Mesendoderm (in vitro differentiated cells): Measurements from ENCODE around the gene RHOBTB3.

Experiments used
- DNase-seq: peaks from one replicate; pipeline ENCODE4 v3.0.0; 2013
- H2AK5ac ChIP-seq: 2 replicates; pipeline ENCODE4 v1.6.1; 2013; ENCODE audit warnings: low read length, inconsistent platforms
- H2BK120ac ChIP-seq: 2 replicates; pipeline ENCODE4 v1.6.1; 2013; ENCODE audit warnings: low read depth, mild to moderate bottlenecking, low read length, moderate library complexity, mixed read lengths
- H2BK15ac ChIP-seq: replicated peaks from 2 replicates; pipeline ENCODE4 v1.6.1; 2013; ENCODE audit warnings: low read depth, mild to moderate bottlenecking, moderate library complexity
- H2BK5ac ChIP-seq: 2 replicates; pipeline ENCODE4 v1.6.1; 2013; ENCODE audit warnings: low read length, inconsistent platforms
- H3K18ac ChIP-seq: 2 replicates; pipeline ENCODE4 v1.6.1; 2013; ENCODE audit warnings: mild to moderate bottlenecking, low read length, mixed read lengths
- H3K23ac ChIP-seq: one replicate; pipeline ENCODE4 v1.6.1; 2013; ENCODE audit warnings: low read length
- H3K27ac ChIP-seq: 2 replicates; pipeline ENCODE4 v1.5.1; 2013; ENCODE audit warnings: low read depth, mild to moderate bottlenecking, inconsistent platforms, low read length, moderate library complexity
- H3K27me3 ChIP-seq: 2 replicates; pipeline ENCODE4 v1.6.1; 2013; ENCODE audit warnings: low read length, control low read depth, mild to moderate bottlenecking, inconsistent platforms; ENCODE audit not compliant: insufficient read depth, poor library complexity
- H3K36me3 ChIP-seq: 2 replicates; pipeline ENCODE4 v1.6.1; 2013; ENCODE audit warnings: low read length, inconsistent platforms; ENCODE audit not compliant: control insufficient read depth, insufficient read depth
- H3K4ac ChIP-seq: one replicate; pipeline ENCODE4 v1.6.1; 2013; ENCODE audit warnings: low read depth, mild to moderate bottlenecking, low read length, moderate library complexity
- H3K4me1 ChIP-seq: 2 replicates; pipeline ENCODE4 v1.6.1; 2013; ENCODE audit warnings: low read depth, low read length, inconsistent platforms; ENCODE audit not compliant: control insufficient read depth
- H3K4me2 ChIP-seq: 2 replicates; pipeline ENCODE4 v1.6.1; 2013; ENCODE audit warnings: low read length
- H3K4me3 ChIP-seq: 2 replicates; pipeline ENCODE4 v1.5.1; 2013; ENCODE audit warnings: mild to moderate bottlenecking, low read length
- H3K56ac ChIP-seq: one replicate; pipeline ENCODE4 v1.6.1; 2013; ENCODE audit warnings: low read length
- H3K79me1 ChIP-seq: 2 replicates; pipeline ENCODE4 v1.6.1; 2013; ENCODE audit warnings: low read length, inconsistent platforms
- H3K79me2 ChIP-seq: 2 replicates; pipeline ENCODE4 v1.6.1; 2013; ENCODE audit warnings: mild to moderate bottlenecking, low read length; ENCODE audit not compliant: control insufficient read depth, insufficient read depth
- H3K9ac ChIP-seq: 2 replicates; pipeline ENCODE4 v1.6.1; 2013; ENCODE audit warnings: low read length, inconsistent platforms
- H4K5ac ChIP-seq: one replicate; pipeline ENCODE4 v1.6.1; 2013; ENCODE audit warnings: low read length
- H4K8ac ChIP-seq: one replicate; pipeline ENCODE4 v1.6.1; 2013; ENCODE audit warnings: low read depth, mild to moderate bottlenecking, control low read depth, low read length, moderate library complexity
- WGBS: extraction: QIAGEN DNeasy Blood & Tissue Kit; methylation state at CpG from one replicate; pipeline ENCODE4 v1.1.7; 2013; ENCODE audit warnings: low lambda C conversion rate, missing lambda C conversion rate; ENCODE audit not compliant: insufficient coverage; ENCODE audit errors: extremely low coverage; 5-methylcytosine and 5-hydroxymethylcytosine counted together

The RHOBTB3 gene

DNA sequence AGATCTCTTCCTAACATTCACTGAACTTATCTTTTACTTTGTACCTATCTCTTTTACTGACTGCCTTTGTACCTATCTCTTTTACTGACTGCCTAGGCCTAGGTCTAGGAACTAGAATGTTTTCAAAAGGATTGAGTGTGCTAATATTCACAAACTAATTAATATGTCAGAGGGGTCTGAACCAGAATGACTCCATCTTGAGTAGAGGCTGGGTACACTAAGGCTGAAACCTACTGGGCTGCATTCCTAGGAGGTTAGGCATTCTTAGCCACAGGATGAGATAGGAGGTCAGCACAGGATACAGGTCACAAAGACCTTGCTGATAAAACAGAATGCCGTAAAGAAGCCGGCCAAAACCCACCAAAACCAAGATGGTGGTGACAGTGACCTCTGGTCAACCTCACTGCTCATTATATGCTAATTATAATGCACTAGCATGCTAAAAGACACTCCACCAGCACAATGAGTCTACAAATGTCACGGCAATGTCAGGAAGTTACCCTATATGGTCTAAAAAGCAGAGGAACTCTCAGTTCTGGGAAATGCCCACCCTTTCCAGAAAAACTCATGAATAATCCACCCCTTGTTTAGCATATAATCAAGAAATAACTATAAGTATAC lies 2.5 kb upstream of the RHOBTB3 start:
- peaks cover 13% of the 10 kb centered on the region for H3K79me2 ChIP-seq
- no peak overlapping the region for H3K4me3 ChIP-seq
- no peak overlapping the region for H3K18ac ChIP-seq
- no peak overlapping the region for H3K27ac ChIP-seq
- H2BK15ac ChIP-seq, result peak overlapping the region; percentile 97
- no peak overlapping the region for H3K56ac ChIP-seq
- H3K9ac ChIP-seq, result no peak overlapping the region
- peak overlapping the region; percentile 1 for H2BK120ac ChIP-seq
- no peak overlapping the region for H2AK5ac ChIP-seq
- H3K4me1 ChIP-seq, result peaks cover 11% of the 10 kb centered on the region
- H3K23ac ChIP-seq, result no peak overlapping the region
- WGBS, result no CpG with 5 or more reads among the region's 3 CpGs
- H3K79me1 ChIP-seq, result peaks cover 5% of the 10 kb centered on the region
- peak; percentile 95 for DNase-seq
- H2BK5ac ChIP-seq, result no peak overlapping the region
- no peak overlapping the region for H4K5ac ChIP-seq
- no peaks in the 10 kb centered on the region for H3K27me3 ChIP-seq
- no peak overlapping the region for H4K8ac ChIP-seq
- H3K4ac ChIP-seq, result no peak overlapping the region
- H3K4me2 ChIP-seq, result no peak overlapping the region
- no peaks in the 10 kb centered on the region for H3K36me3 ChIP-seq

DNA sequence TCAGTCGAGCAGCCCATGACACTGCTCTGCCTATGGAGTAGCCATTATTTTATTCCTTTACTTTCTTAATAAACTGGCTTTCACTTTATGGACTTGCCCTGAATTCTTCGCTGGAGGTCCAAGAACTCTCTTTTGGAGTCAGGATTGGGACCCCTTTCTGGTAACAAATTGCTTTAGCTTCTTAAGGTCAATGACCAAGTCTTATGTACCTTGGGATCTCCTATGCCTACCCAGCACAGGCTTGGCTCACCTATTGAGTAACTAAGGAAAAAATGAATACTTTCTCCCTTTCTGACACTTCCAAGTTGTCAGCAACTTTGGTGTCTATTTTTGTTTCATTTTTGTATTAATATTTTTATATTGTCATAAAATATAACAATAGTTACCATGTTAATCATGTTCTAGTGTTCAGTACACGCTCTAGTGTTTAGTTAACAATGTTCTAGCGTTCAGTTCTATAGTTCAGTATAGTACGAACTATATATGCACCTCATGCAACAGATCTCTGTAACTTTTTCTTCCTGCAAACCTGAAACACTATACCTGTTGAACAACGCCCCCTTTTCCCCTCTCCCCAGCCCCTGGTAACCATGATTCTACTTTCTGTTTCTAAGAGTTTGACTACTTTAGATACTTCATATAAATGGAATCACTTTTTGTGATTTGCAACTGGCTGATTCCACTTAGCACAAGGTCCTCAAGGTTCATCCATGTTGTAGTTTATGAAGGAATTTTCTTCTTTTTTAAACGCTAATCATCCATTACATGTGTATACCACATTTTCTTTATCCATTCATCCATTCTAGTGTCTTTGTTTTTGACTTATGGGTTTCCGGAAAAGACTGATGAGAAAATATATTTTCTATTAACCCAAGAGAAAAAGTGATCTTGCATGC lies 1.8 kb upstream of the RHOBTB3 start:
- Histone ChIP-seq H3K18ac (peak overlapping the region; percentile 60), H3K79me2 (peaks cover 18% of the 10 kb centered on the region), H4K5ac (no peak overlapping the region), H3K36me3 (no peaks in the 10 kb centered on the region), H2BK120ac (peak overlapping the region; percentile 61), H3K4me3 (no peak overlapping the region), H3K27ac (no peak overlapping the region), H3K79me1 (peaks cover 6% of the 10 kb centered on the region), H2BK15ac (peak overlapping the region; percentile 85), H3K4me2 (no peak overlapping the region), H2AK5ac (no peak overlapping the region), H4K8ac (no peak overlapping the region), H3K4ac (no peak overlapping the region), H3K9ac (no peak overlapping the region), H3K27me3 (no peaks in the 10 kb centered on the region), H2BK5ac (no peak overlapping the region), H3K56ac (peak overlapping the region; percentile 4), H3K4me1 (peaks cover 11% of the 10 kb centered on the region), H3K23ac (no peak overlapping the region)
- WGBS, result no CpG with 5 or more reads among the region's 8 CpGs
- DNase-seq, result no peak

DNA sequence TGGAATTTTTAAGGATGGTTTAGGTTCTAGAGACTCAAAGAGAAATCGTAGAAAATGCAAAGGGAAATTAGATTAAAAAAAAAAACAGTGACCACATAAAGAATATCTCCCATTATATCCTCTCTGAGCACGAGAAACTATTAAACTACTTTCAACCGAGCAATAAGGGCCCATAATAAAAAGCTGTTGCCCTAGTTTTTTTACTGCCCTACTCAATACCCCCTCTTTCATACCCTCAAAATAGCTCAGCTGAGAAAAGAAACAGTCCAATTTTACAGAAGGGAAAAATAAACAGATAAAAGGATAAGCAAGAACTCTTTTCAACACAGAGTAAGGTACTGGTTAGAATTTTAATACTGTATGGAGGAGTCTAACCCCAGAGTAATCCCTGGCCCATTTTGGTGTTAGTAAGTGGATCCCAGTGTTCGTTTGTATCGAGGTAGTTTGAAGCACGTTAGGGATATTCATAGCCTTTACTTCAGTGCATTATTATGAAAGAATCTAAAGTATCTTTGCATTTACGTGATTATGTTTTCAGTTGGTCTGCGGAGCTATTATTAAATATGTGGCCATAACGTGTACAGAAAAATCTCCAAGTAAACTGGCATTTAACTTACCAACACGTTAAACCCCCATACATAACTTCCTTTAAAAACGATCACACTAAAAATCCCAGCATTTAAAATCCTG lies 980 bp upstream of the RHOBTB3 start:
- H3K4me2 ChIP-seq, result peak overlapping the region; percentile 2
- no peak overlapping the region for H3K23ac ChIP-seq
- no peak overlapping the region for H2BK15ac ChIP-seq
- no peak overlapping the region for H3K4me3 ChIP-seq
- H3K9ac ChIP-seq, result peak overlapping the region; percentile 87
- no peak overlapping the region for H2BK5ac ChIP-seq
- H2BK120ac ChIP-seq, result no peak overlapping the region
- H3K18ac ChIP-seq, result peak overlapping the region; percentile 39
- H2AK5ac ChIP-seq, result no peak overlapping the region
- H3K4ac ChIP-seq, result no peak overlapping the region
- peaks cover 1% of the 10 kb centered on the region for H3K36me3 ChIP-seq
- peaks cover 13% of the 10 kb centered on the region for H3K4me1 ChIP-seq
- peaks cover 21% of the 10 kb centered on the region for H3K79me2 ChIP-seq
- H3K27me3 ChIP-seq, result no peaks in the 10 kb centered on the region
- DNase-seq, result no peak
- no CpG with 5 or more reads among the region's 11 CpGs for WGBS
- H3K79me1 ChIP-seq, result peaks cover 9% of the 10 kb centered on the region
- H4K8ac ChIP-seq, result no peak overlapping the region
- no peak overlapping the region for H4K5ac ChIP-seq
- H3K27ac ChIP-seq, result peak overlapping the region; percentile 97
- H3K56ac ChIP-seq, result peak overlapping the region; percentile 95

DNA sequence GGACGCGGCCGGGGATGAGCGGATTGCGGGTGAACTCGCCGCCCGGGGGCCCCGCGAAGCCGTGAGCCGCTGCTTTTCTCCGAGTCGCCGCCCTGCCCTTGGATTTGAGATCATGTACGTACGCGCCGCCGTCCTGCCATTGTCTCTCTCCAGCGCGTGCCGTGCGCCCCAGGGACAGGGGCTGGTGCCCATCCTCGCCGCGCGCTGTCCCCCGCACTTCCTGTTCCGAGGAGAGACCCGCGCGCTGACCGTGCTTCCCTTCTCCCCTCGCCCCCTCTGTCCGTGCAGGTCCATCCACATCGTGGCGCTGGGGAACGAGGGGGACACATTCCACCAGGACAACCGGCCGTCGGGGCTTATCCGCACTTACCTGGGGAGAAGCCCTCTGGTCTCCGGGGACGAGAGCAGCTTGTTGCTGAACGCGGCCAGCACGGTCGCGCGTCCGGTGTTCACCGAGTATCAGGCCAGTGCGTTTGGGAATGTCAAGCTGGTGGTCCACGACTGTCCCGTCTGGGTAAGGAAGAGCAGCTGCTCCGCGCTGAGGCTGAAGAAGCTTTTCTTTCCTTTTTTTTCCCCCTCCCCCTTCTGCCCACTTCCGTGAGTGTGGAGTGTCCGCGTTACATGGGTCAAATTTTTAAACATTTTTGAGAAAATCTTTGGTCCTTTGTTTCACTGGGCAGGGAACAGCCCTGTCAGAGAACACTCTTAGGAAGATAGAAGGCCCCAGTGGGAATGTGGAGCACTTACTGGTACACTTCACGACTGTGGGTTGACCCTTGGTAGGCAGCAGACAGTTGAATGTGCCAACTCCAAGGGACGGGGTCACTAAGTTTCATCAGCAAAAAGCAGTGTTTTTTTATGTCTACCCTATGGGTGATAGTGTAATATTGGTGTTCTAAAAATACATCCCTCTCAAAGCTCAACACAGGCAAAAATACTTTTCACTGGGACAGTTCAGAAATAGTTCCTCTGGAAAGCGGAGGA lies 727 bp downstream of the RHOBTB3 start:
- no CpG with 5 or more reads among the region's 64 CpGs for WGBS
- no peak overlapping the region for H4K5ac ChIP-seq
- peak overlapping the region; percentile 76 for H3K4me2 ChIP-seq
- H3K4ac ChIP-seq, result peak overlapping the region; percentile 89
- peak overlapping the region; percentile 97 for H3K27ac ChIP-seq
- H3K4me3 ChIP-seq, result peak overlapping the region; percentile 95
- H3K36me3 ChIP-seq, result peaks cover 3% of the 10 kb centered on the region
- H2BK15ac ChIP-seq, result no peak overlapping the region
- H3K56ac ChIP-seq, result peak overlapping the region; percentile 95
- peak; percentile 73 for DNase-seq
- peak overlapping the region; percentile 86 for H3K18ac ChIP-seq
- H3K9ac ChIP-seq, result peak overlapping the region; percentile 87
- H2AK5ac ChIP-seq, result peak overlapping the region; percentile 27
- H2BK5ac ChIP-seq, result peak overlapping the region; percentile 47
- H3K4me1 ChIP-seq, result peaks cover 11% of the 10 kb centered on the region
- peaks cover 25% of the 10 kb centered on the region for H3K79me2 ChIP-seq
- H3K27me3 ChIP-seq, result no peaks in the 10 kb centered on the region
- peak overlapping the region; percentile 95 for H3K23ac ChIP-seq
- peaks cover 12% of the 10 kb centered on the region for H3K79me1 ChIP-seq
- no peak overlapping the region for H4K8ac ChIP-seq
- no peak overlapping the region for H2BK120ac ChIP-seq

DNA sequence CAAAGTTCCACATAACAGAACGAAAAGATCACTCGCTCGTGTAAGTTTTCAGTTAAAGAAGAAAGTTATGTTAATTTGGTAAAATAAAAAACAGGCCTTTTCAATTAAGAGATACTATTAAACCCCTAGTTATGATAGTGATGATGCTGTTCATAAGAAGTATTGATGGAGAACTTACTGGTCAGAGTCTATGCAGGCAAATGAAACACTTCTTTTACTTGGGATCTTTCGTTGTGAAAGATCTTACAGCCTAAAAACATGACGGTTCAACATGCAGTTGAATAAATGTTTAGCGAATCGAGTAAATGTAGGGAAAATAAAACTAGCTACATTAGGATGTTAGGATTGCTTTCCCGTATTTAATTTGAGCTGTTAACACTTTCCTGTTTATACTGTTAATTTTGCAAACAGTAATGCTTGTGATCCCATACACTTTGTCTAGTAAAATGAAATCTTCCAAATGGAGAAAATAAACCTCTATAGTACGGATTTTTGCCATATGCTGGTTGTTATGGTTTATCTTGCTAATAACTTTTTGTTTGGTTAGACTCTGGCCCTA lies 2.0 kb downstream of the RHOBTB3 start:
- Histone ChIP-seq H3K4me2 (peak overlapping the region; percentile 58), H3K79me2 (peaks cover 25% of the 10 kb centered on the region), H3K79me1 (peaks cover 13% of the 10 kb centered on the region), H3K27ac (no peak overlapping the region), H3K56ac (peak overlapping the region; percentile 73), H2BK15ac (no peak overlapping the region), H3K4me3 (peak overlapping the region; percentile 44), H3K36me3 (peaks cover 6% of the 10 kb centered on the region), H3K4ac (no peak overlapping the region), H2BK120ac (no peak overlapping the region), H3K18ac (no peak overlapping the region), H4K5ac (no peak overlapping the region), H2BK5ac (no peak overlapping the region), H2AK5ac (no peak overlapping the region), H3K4me1 (peaks cover 5% of the 10 kb centered on the region), H3K27me3 (no peaks in the 10 kb centered on the region), H3K9ac (peak overlapping the region; percentile 71), H3K23ac (no peak overlapping the region), H4K8ac (no peak overlapping the region)
- DNase-seq, result no peak
- no CpG with 5 or more reads among the region's 9 CpGs for WGBS
